Femur (tissue), 1 donor: Measurements from ENCODE around the gene SEPTIN5.
"Not testable (repeated sequence)": the region's sequence is repeated elsewhere in the genome, so short reads cannot be mapped to it uniquely, and the experiment has no call there.

ENCODE experiments used
- DNase-seq: peaks from one replicate; pipeline ENCODE4 v3.0.0-alpha.2; 2017

SEPTIN5 gene

GRCh38 chr22:19720999-19721329 is 6.7 kb downstream of the SEPTIN5 start:
- no peak for DNase-seq

- DNase-seq, result no peak
Observed at GRCh38 chr22:19721330-19722177, 7.3 kb downstream of the SEPTIN5 start.

GRCh38 chr22:19722178-19722981 is 8.1 kb downstream of the SEPTIN5 start:
- no peak for DNase-seq

GRCh38 chr22:19722982-19723231 is 8.6 kb downstream of the SEPTIN5 start:
- DNase-seq, result no peak

- DNase-seq, result no peak
Observed at GRCh38 chr22:19723232-19723982, 9.1 kb downstream of the SEPTIN5 start, which contains the start of gene GP1BB. Gene GP1BB (plus strand): TSS chr22:19723539. CDS start chr22:19723570, 31 bp downstream.

- DNase-seq, result no peak
Observed at GRCh38 chr22:19723983-19724827, 9.9 kb downstream of the SEPTIN5 start.

- DNase-seq, result no peak
Observed at GRCh38 chr22:19724927-19725661, 10.8 kb downstream of the SEPTIN5 start.

GRCh38 chr22:19726064-19726788 is 11.9 kb downstream of the SEPTIN5 start:
- DNase-seq, result not testable (repeated sequence)

- DNase-seq, result no peak
Observed at GRCh38 chr22:19727310-19728150, 13.2 kb downstream of the SEPTIN5 start.

GRCh38 chr22:19728271-19728670 is 14.0 kb downstream of the SEPTIN5 start:
- no peak for DNase-seq

- no peak for DNase-seq
Observed at GRCh38 chr22:19728836-19729235, 14.5 kb downstream of the SEPTIN5 start.

- no peak for DNase-seq
Observed at GRCh38 chr22:19729507-19729906, 15.2 kb downstream of the SEPTIN5 start.

GRCh38 chr22:19730198-19730597 is 15.9 kb downstream of the SEPTIN5 start:
- DNase-seq, result no peak

- peak; percentile 92 for DNase-seq
Observed at GRCh38 chr22:19730655-19731360, 16.5 kb downstream of the SEPTIN5 start.

- no peak for DNase-seq
Observed at GRCh38 chr22:19731361-19732135, 17.2 kb downstream of the SEPTIN5 start.

- DNase-seq, result no peak
Observed at GRCh38 chr22:19732403-19733113, 18.3 kb downstream of the SEPTIN5 start.

- DNase-seq, result no peak
Observed at GRCh38 chr22:19733755-19734154, 19.5 kb downstream of the SEPTIN5 start.

GRCh38 chr22:19734163-19734562 is 19.9 kb downstream of the SEPTIN5 start:
- no peak for DNase-seq
